Adrenal gland (tissue), 5 donors: ENCODE data around the gene REPS2.

Experiments used
- CTCF ChIP-seq, 6 experiments: fragments of 450-650 bp in 4 of 6; fragments of 200-600 bp in 2 of 6; sonication (generic) in 1 of 6; IDR thresholded peaks; 1 replicate in 5 of 6; 2 replicates in 1 of 6; pipeline versions ENCODE4 v1.5.1 to v1.8.0; 2016 to 2021; ENCODE audit warnings: antibody characterized with exemption in 6 of 6, mild to moderate bottlenecking in 2 of 6, moderate library complexity in 1 of 6
- POLR2A ChIP-seq, 2 donors: fragments of 450-650 bp; IDR thresholded peaks; one replicate each; pipeline ENCODE4 v1.6.1; 2017; ENCODE audit warnings: antibody characterized with exemption in 2 of 2, mild to moderate bottlenecking in 2 of 2, moderate library complexity in 1 of 2
- donor health status: DM: no; HTN: no; CAD: no.

DNA sequence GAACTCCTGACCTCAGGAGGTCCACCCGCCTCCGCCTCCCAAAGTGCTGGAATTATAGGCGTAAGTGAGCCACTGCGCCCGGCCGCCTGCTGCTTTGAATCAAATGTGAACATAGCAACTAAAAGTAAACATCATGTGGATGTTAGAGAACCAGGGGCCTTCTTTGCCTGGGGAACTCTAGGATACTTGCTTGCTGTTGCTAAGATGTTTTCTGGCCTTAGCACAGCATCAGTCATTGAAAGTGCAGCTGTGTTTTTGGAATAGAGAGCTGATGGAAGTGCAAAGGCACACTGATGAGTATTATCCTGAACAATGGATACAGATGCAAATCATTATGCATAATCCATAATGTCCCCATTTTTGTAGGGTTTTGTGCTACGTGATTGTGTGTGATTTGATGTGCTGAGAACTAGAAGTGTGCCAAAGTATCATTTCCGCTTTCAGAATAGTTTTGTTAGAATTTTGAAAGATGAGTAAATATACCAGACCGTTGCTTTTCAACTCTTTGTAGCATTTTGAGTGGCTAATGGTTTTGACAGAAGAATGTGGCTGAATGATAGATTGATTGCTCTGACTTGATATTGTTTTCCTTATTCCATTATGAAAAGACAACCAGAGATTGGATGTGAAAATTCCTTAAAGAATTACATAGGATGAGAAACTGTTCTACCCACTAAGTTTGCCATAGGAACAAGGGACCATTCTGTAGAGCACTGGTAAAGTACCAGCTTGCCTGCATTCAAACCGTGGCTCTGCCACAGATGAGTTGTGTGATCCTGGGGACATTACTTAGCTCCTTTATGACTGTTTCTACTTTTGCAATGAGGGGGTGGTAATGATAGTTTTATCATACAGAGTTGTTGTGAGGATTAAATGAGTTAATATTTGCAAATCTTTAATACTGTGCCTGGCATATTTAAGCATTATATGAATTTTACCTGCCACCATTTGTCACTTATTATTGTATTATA is 74.7 kb downstream of the REPS2 start:
- TF ChIP-seq POLR2A (IDR thresholded peaks at IDR 0.05) (no peak), CTCF (IDR thresholded peaks at IDR 0.05) (no peak)
